SU-DHL-6 (cell line): ENCODE measurements around the gene TTYH1.

ENCODE experiments used
- EZH2phosphoT487 ChIP-seq: fragments of 200-600 bp; sonication (generic), shearing (Covaris generic); conservative IDR thresholded peaks from 2 replicates; pipeline ENCODE4 v1.6.1; 2018; ENCODE audit warnings: mild to moderate bottlenecking, antibody characterized with exemption, low read length, moderate library complexity, mixed read lengths
- TF ChIP-seq, protein P1 (sequence below): fragments of 200-600 bp; sonication (generic); IDR thresholded peaks from one replicate; pipeline ENCODE4 v1.5.1; 2017; ENCODE audit warnings: antibody characterized with exemption, mild to moderate bottlenecking, low read length, moderate library complexity; ENCODE audit not compliant: insufficient read depth, poor library complexity, severe bottlenecking

DNA sequence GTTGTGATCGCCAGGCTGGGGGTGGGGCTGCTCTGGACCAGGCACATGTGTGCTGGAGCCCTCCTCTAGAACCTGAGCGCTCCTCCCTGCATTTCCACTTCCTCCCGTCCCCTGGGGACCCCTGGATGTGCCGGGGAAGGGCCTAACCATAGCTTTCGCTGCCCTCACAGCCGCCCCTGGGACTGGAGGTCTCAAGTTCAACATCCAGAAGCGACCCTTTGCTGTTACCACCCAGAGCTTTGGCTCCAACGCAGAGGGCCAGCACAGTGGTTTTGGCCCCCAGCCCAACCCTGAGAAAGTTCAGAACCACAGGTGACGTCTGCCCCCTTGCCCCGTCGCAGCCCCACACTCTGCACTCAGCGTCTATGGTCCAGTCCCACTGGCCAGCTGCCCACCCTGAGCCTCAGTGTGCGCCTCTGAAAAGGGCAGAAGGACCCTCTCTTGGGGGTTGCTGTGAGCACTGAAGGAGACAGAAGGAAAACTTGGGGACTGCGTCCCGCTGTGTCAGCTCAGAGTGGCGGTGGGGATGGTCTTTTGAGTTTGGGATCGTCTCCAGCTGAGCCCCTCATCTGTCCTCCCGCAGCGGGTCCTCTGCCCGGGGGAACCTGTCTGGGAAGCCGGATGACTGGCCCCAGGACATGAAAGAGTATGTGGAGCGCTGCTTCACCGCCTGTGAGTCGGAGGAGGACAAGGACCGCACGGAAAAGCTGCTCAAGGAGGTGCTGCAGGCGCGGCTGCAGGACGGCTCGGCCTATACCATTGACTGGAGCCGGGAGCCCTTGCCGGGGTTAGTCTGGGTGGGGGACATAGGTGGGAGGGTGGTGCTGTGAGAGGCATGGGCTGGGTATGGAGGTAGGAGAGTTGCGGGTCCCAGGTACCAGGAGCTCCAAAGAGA lies 39.8 kb downstream of the TTYH1 start:
- TF ChIP-seq EZH2phosphoT487, result no peak
- TF ChIP-seq, protein P1, sequence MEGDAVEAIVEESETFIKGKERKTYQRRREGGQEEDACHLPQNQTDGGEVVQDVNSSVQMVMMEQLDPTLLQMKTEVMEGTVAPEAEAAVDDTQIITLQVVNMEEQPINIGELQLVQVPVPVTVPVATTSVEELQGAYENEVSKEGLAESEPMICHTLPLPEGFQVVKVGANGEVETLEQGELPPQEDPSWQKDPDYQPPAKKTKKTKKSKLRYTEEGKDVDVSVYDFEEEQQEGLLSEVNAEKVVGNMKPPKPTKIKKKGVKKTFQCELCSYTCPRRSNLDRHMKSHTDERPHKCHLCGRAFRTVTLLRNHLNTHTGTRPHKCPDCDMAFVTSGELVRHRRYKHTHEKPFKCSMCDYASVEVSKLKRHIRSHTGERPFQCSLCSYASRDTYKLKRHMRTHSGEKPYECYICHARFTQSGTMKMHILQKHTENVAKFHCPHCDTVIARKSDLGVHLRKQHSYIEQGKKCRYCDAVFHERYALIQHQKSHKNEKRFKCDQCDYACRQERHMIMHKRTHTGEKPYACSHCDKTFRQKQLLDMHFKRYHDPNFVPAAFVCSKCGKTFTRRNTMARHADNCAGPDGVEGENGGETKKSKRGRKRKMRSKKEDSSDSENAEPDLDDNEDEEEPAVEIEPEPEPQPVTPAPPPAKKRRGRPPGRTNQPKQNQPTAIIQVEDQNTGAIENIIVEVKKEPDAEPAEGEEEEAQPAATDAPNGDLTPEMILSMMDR, result no peak
